Common myeloid progenitor, CD34-positive (primary cell): ENCODE measurements around the gene RETREG1. TPM values are rescaled to one million over a fixed set of nuclear protein-coding genes. Genes with fewer than 3 reads are reported as not detected.
A peak's percentile ranks its signal among the peaks of the same experiment; 100 is the strongest.

ENCODE experiments used
- CTCF ChIA-PET: fragments of 350-600 bp; sonication (Branson Sonifier 250); formaldehyde crosslinking; loops from one replicate; lab custom pipeline; 2021; ENCODE audit warnings: antibody characterized with exemption; lab: Charles Lee
- POLR2A ChIA-PET: fragments of 350-600 bp; sonication (Branson Sonifier 250); formaldehyde crosslinking; loops from one replicate; lab custom pipeline; 2021; ENCODE audit warnings: antibody characterized with exemption; lab: Charles Lee
- DNase-seq, 3 donors: peaks; one replicate each; pipeline versions ENCODE4 v3.0.0 to v3.0.0-alpha.2; 2013
- H3K27ac ChIP-seq, 2 experiments: 1 replicate in 1 of 2; 2 replicates in 1 of 2; pipeline ENCODE4 v1.7.0; 2013; ENCODE audit warnings: inconsistent platforms in 2 of 2, low read length in 2 of 2, mild to moderate bottlenecking in 2 of 2, low read depth in 1 of 2, moderate library complexity in 1 of 2; ENCODE audit not compliant: severe bottlenecking in 2 of 2, insufficient read depth in 1 of 2, poor library complexity in 1 of 2
- H3K27me3 ChIP-seq, 5 experiments: replicated peaks in 2 of 5; 1 replicate in 3 of 5; 2 replicates in 2 of 5; pipeline versions ENCODE4 v1.6.1 to v1.7.0; 2013; ENCODE audit warnings: low read length in 4 of 5, mild to moderate bottlenecking in 2 of 5, moderate library complexity in 2 of 5, inconsistent platforms in 1 of 5; ENCODE audit not compliant: insufficient read depth in 5 of 5, control insufficient read depth in 4 of 5
- H3K36me3 ChIP-seq, 4 experiments: 1 replicate in 2 of 4; 2 replicates in 2 of 4; pipeline versions ENCODE4 v1.6.1 to v1.7.0; 2013; ENCODE audit warnings: low read length in 3 of 4, control low read depth in 1 of 4, mild to moderate bottlenecking in 1 of 4; ENCODE audit not compliant: control insufficient read depth in 4 of 4, insufficient read depth in 4 of 4
- H3K4me1 ChIP-seq, 4 experiments: 1 replicate in 3 of 4; 2 replicates in 1 of 4; pipeline versions ENCODE4 v1.6.1 to v1.7.1; 2013; ENCODE audit warnings: low read length in 3 of 4, mild to moderate bottlenecking in 3 of 4, control low read depth in 1 of 4, inconsistent platforms in 1 of 4, moderate library complexity in 1 of 4; ENCODE audit not compliant: control insufficient read depth in 4 of 4, insufficient read depth in 4 of 4; ENCODE audit errors: control extremely low read depth in 1 of 4
- H3K4me3 ChIP-seq, 7 experiments: 1 replicate in 4 of 7; 2 replicates in 3 of 7; pipeline versions ENCODE4 v1.5.1 to v1.7.0; 2013; ENCODE audit warnings: mild to moderate bottlenecking in 7 of 7, low read length in 6 of 7, moderate library complexity in 6 of 7, inconsistent platforms in 2 of 7, low read depth in 2 of 7, control low read depth in 1 of 7; ENCODE audit not compliant: insufficient read depth in 4 of 7, control insufficient read depth in 1 of 7; ENCODE audit errors: extremely low read depth in 1 of 7
- H3K9me3 ChIP-seq, 5 experiments: 1 replicate in 4 of 5; 2 replicates in 1 of 5; pipeline versions ENCODE4 v1.6.1 to v1.7.1; 2013; ENCODE audit warnings: low read length in 4 of 5, mild to moderate bottlenecking in 2 of 5, inconsistent platforms in 1 of 5, low read depth in 1 of 5, moderate library complexity in 1 of 5; ENCODE audit not compliant: control insufficient read depth in 4 of 5, insufficient read depth in 2 of 5; ENCODE audit errors: control extremely low read depth in 1 of 5
- WGBS: methylation state at CpG from one replicate; pipeline ENCODE4 v1.1.5; 2013; ENCODE audit not compliant: insufficient coverage; 5-methylcytosine and 5-hydroxymethylcytosine counted together
- polyA plus RNA-seq: library from polyadenylated mRNA; unstranded; fragments of 120-200 nt; gene quantifications from one replicate; pipeline ENCODE4 v1.2.1, GENCODE V29; 2013

The RETREG1 gene
- 8.6 TPM for polyA plus RNA-seq

- Histone ChIP-seq H3K27ac (peak within 1 kb of the TSS in 1 of 2 experiments; percentile 69), H3K9me3 (no peaks in the 10 kb centered on the region), H3K4me1 (peaks cover 5 to 25% (median 21%) of the 10 kb centered on the region in 4 experiments), H3K27me3 (peaks cover 0 to 5% (median 4%) of the 10 kb centered on the region in 5 experiments), H3K4me3 (peak within 1 kb of the TSS; percentile 55 to 83 (median 68)), H3K36me3 (no peaks in the 10 kb centered on the region)
- DNase-seq: peak; percentile 48 to 83 (median 79)
- ChIA-PET CTCF (interaction anchor here (0.8 to 2.8 kb wide), 2 partner anchors 9 to 11 kb away, joined by 3 to 12 read pairs; no protein-coding TSS in a partner anchor), POLR2A (interaction anchor here (0.5 to 1.0 kb wide), 3 partner anchors 9 to 34 kb away, joined by 3 read pairs; no protein-coding TSS in a partner anchor)
- under 1% methylated on average over 62 of the region's 86 CpGs for WGBS
Measured at GRCh38 chr5:16616536-16617273, at the start of gene RETREG1. Gene RETREG1, minus strand, starts transcription at chr5:16616997. Its CDS starts 26 bp downstream, at chr5:16616971.

GRCh38 chr5:16666130-16666882, 49.5 kb upstream of the RETREG1 start:
- CTCF ChIA-PET: interaction anchor here (0.6 to 6.1 kb wide), 20 partner anchors 9 to 1338 kb away, joined by 3 to 38 read pairs (median 3); no protein-coding TSS in a partner anchor
- POLR2A ChIA-PET: interaction anchor here (0.6 kb wide), 1 partner anchor 26 kb away, joined by 3 read pairs; no protein-coding TSS in a partner anchor
- DNase-seq: no peak
- no peaks in the 10 kb centered on the region for H3K4me1 ChIP-seq
- no peak overlapping the region for H3K4me3 ChIP-seq
- no peaks in the 10 kb centered on the region for H3K36me3 ChIP-seq
- H3K27me3 ChIP-seq: no peaks in the 10 kb centered on the region
- no peaks in the 10 kb centered on the region for H3K9me3 ChIP-seq
- H3K27ac ChIP-seq: no peak overlapping the region
- 97% methylated on average over 16 of the region's 19 CpGs for WGBS

GRCh38 chr5:16665601-16666000, 48.8 kb upstream of the RETREG1 start:
- H3K27me3 ChIP-seq: no peaks in the 10 kb centered on the region
- ChIA-PET POLR2A (no interaction called here), CTCF (interaction anchor here (1.1 to 6.1 kb wide), 7 partner anchors 8 to 181 kb away, joined by 3 to 38 read pairs (median 3); no protein-coding TSS in a partner anchor)
- H3K4me3 ChIP-seq: no peak overlapping the region
- no peak for DNase-seq
- no peak overlapping the region for H3K27ac ChIP-seq
- H3K9me3 ChIP-seq: no peaks in the 10 kb centered on the region
- H3K36me3 ChIP-seq: no peaks in the 10 kb centered on the region
- no peaks in the 10 kb centered on the region for H3K4me1 ChIP-seq
- no CpG with 5 or more reads among the region's 3 CpGs for WGBS

GRCh38 chr5:16664368-16664767, 47.6 kb upstream of the RETREG1 start:
- no peaks in the 10 kb centered on the region for H3K4me1 ChIP-seq
- no peaks in the 10 kb centered on the region for H3K9me3 ChIP-seq
- DNase-seq: no peak
- H3K27ac ChIP-seq: no peak overlapping the region
- CTCF ChIA-PET: interaction anchor here (4.6 kb wide), 1 partner anchor 174 kb away, joined by 38 read pairs; no protein-coding TSS in a partner anchor
- POLR2A ChIA-PET: no interaction called here
- no peaks in the 10 kb centered on the region for H3K27me3 ChIP-seq
- H3K36me3 ChIP-seq: no peaks in the 10 kb centered on the region
- H3K4me3 ChIP-seq: no peak overlapping the region
- 91% methylated on average over 5 of the region's 5 CpGs for WGBS

GRCh38 chr5:16663840-16664239, 47.0 kb upstream of the RETREG1 start:
- POLR2A ChIA-PET: no interaction called here
- 91% methylated on average over 4 of the region's 4 CpGs for WGBS

GRCh38 chr5:16661713-16662112, 44.9 kb upstream of the RETREG1 start:
- ChIA-PET CTCF (no interaction called here), POLR2A (no interaction called here)
- Histone ChIP-seq H3K27me3 (no peaks in the 10 kb centered on the region), H3K27ac (no peak overlapping the region), H3K4me1 (no peaks in the 10 kb centered on the region), H3K4me3 (no peak overlapping the region), H3K9me3 (peaks cover 0 to 4% (median 0%) of the 10 kb centered on the region in 5 experiments), H3K36me3 (no peaks in the 10 kb centered on the region)
- WGBS: no CpG with 5 or more reads among the region's 2 CpGs
- DNase-seq: no peak

More at GRCh38 chr5:16663840-16664239, 47.0 kb upstream of the RETREG1 start:
- Histone ChIP-seq H3K9me3 (peaks cover 0 to 3% (median 0%) of the 10 kb centered on the region in 5 experiments), H3K36me3 (no peaks in the 10 kb centered on the region), H3K27me3 (no peaks in the 10 kb centered on the region), H3K4me3 (no peak overlapping the region), H3K27ac (no peak overlapping the region), H3K4me1 (no peaks in the 10 kb centered on the region)
- no peak for DNase-seq
- CTCF ChIA-PET: no interaction called here
